D721Med (cell line): ENCODE measurements around the gene CD180.

Experiments used
- DNase-seq: peaks from one replicate; pipeline ENCODE4 v3.0.0; 2011; ENCODE audit warnings: low spot score; ENCODE audit not compliant: insufficient read length
- FAIRE-seq: peaks from 2 replicates; lab custom pipeline; 2011; peaks lifted over from hg19 to GRCh38; lab: Jason Lieb, UNC
- TF ChIP-seq, protein P1 (sequence below): IDR thresholded peaks from 2 replicates; pipeline ENCODE4 v1.5.1; 2012; ENCODE audit warnings: mild to moderate bottlenecking, control low read depth; ENCODE audit not compliant: insufficient read depth; ENCODE audit errors: missing control alignments

Gene CD180

DNA sequence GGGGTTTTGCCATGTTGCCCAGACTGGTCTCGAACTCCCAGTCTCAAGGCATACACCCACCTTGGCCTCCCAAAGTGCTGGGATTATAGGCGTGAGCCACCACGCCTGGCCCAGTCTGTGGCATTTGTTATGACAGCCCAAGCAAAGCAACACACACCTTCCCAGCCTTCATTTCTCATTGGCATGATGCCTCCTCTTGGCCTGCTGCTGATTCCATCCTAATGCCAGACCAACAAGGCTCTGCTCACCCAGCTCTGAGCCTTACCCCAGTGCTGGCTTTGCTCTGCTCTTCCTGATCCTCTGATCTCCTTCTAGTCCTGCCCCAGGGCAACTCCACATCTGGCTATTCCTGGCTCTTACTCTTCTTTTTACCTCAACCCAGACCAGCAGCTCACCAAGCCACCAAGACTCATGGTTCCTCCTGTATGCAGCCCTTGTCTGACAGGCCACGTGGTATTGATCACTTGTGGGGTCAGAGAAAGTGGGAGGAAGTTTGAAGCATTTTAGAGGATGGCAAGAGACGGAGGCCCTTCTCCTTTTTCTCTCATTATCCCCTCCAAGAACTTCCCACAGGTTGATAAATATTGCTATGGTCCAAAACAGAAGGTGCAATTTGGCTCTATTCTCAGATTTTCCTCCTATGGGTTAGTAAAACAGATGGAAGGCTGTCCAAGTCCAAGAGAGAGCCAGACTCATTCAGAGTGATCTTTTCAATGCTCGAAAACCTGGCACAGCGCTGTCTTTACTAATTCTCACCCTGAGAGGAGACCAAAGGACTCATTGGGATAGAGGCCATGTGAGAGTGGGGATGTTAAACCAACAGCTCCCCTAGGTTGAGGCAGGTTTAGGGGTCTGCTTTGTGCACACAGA is 958 bp downstream of the CD180 start:
- DNase-seq: no peak
- no peak for FAIRE-seq
- TF ChIP-seq, protein P1, sequence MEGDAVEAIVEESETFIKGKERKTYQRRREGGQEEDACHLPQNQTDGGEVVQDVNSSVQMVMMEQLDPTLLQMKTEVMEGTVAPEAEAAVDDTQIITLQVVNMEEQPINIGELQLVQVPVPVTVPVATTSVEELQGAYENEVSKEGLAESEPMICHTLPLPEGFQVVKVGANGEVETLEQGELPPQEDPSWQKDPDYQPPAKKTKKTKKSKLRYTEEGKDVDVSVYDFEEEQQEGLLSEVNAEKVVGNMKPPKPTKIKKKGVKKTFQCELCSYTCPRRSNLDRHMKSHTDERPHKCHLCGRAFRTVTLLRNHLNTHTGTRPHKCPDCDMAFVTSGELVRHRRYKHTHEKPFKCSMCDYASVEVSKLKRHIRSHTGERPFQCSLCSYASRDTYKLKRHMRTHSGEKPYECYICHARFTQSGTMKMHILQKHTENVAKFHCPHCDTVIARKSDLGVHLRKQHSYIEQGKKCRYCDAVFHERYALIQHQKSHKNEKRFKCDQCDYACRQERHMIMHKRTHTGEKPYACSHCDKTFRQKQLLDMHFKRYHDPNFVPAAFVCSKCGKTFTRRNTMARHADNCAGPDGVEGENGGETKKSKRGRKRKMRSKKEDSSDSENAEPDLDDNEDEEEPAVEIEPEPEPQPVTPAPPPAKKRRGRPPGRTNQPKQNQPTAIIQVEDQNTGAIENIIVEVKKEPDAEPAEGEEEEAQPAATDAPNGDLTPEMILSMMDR: no peak

DNA sequence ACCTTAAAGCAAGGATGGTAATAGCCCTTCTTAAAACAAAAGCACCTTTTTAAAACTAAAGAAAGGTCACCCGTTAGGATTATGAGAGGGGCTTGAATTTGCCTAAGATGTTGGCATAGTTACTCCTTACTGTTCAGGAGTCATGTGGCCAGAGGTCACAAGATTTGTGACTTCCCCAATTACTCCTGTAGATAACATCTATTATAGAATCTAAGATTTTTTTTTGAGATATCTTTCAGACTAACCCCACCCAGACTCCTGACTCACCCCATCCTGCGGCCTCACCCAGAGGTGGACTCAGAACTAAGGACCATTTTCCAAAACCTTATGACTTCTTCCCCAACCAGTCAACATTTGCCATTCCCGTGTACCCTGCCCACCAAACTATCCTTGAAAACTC is 2.4 kb downstream of the CD180 start:
- no peak for DNase-seq
- FAIRE-seq: no peak
- TF ChIP-seq, protein P1: no peak

DNA sequence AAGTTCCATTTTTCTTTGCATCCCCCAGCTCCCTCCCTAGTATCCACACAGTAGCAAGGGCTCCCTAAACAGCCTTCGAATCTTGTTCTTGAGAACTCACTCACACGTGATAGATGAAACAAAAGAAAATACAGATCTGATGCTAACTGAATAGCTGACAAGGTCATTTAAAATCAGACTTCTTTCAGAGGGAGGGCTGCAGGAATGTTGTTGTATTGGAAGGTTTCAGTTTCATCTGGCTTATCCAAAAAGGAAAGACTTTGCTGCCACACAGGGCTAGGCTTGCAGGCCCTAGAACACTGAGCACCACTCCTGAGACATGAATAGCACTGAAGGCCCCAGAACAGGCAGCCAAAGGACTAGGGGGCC is 3.2 kb downstream of the CD180 start:
- FAIRE-seq (no peak), DNase-seq (no peak)
- TF ChIP-seq, protein P1: no peak

DNA sequence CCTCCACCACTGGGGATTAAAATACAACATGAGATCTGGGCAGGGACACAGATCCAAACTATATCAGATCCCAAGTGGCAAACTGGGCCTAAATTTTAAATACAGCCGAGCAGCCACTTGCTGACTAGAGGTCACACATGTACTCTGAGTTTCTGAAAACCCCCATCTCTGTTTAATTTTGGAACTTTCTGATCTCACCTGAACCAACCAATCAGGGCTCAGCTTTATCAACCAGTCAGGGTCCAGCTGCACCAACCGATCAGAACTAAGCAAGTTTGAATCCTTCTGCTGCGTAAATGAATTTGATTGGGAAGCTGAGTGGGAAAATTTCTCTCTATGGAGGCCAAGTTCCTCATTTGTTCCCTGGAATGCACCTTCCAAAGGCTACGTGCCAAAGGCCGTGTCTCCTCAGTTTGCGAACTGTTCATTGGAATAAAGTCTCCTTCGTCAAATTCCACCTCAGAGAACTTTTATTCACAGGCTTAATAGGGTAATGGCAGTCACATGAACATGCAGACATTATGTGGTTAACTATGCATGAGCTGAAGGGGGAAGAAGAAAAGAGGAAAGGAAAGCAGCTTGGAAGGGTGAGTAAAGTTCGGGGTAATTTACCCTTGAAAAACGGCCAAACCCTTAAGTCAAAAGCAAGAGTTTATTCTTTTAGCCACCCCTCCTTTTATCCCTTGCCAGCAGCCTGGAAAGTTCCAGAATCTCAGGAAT is 3.7 kb downstream of the CD180 start:
- DNase-seq: no peak
- no peak for FAIRE-seq
- TF ChIP-seq, protein P1: no peak

DNA sequence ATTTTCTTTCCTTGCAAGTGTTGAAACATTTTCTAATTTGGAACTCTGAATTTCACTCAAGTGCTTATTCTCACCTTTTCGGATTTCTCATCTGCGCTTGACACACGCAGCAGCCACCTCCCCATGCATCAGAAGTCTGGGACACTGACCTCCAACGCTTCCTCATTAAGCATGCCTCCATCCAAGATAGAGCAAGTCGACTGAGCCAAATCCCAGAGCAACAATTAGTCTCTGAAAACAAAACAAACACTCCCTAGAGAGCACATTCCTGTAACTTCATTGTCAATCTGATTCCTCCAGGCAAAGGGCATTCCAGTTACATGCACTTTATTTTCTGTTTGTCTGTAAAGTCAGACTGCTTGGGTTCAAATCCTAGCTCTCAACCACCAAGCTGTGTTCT is 5.7 kb downstream of the CD180 start:
- FAIRE-seq (no peak), DNase-seq (no peak)
- TF ChIP-seq, protein P1: no peak

DNA sequence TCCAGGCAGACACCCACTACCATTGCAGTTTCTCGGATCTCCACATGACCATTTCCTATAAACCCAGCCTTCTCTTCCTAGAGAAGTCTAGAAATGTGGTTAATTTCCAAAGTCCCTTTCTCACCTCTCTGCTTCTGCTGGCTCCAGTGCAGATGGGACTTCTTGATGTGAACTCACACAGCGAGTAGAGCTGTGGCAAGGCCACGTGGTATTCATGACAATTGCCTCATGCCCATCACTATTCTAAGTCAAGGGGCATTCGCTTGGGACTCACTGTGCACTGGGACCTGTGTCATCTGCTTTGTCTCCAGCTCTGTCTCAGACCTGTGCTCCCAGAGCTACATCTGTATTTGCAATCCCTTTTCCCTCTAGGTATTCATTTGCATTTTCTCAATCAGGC is 6.2 kb downstream of the CD180 start:
- no peak for FAIRE-seq

More for the DNA sequence above, 6.2 kb downstream of the CD180 start:
- no peak for DNase-seq
- TF ChIP-seq, protein P1: no peak
